HG03442 (cell line): ENCODE data around the gene SMPD3.
A peak's percentile ranks its signal among the peaks of the same experiment; 100 is the strongest.

Experiments used
- ATAC-seq: cut with Tn5 transposase; IDR thresholded peaks from one replicate; pipeline ENCODE4 v1.9.1; 2021; ENCODE audit warnings: mild to moderate bottlenecking, moderate library complexity; ENCODE audit not compliant: unreplicated experiment

SMPD3 gene

GRCh38 chr16:68444056-68444657 lies 4.2 kb downstream of the SMPD3 start:
- no peak for ATAC-seq

DNA sequence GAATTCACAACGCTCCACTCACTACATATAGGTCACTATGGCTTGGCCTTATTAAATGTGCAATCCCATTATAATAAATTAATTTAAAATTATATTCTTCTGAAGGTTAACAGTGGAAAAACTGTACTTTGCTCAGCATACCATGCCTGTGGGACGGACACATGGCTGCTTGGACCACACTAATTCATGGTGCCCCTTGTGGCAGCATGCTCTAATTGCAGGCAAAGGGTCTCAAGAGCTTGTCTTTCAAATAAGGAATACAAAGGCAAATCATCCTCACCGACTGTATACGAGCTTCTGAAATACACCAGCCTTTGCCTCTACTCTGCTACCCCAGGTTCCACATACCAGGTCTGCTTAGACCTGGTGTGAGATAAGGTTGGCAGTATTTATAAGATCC lies 11.7 kb downstream of the SMPD3 start:
- ATAC-seq, result no peak

GRCh38 chr16:68434624-68435210 lies 13.6 kb downstream of the SMPD3 start:
- ATAC-seq, result no peak

- ATAC-seq, result no peak
Measured at GRCh38 chr16:68433316-68433715, 15.0 kb downstream of the SMPD3 start.

DNA sequence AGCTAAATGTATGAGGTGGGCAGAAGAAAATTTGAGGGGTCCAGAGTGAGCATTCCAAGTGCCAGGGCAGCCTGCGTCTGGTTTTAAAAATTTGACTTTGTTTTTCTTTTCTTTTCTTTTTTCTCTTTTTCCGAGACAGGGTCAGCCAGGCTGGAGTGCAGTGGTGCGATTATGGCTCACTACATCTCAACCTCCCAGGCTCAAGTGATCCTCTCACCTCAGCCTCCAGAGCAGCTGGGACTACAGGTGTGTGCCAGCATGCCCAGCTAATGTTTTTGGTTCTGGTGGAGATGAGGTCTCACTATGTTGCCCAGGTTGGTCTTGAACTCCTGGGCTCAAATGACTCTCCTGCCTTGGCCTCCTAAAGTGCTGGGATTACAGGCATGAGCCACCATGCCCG lies 15.6 kb downstream of the SMPD3 start:
- ATAC-seq, result no peak

DNA sequence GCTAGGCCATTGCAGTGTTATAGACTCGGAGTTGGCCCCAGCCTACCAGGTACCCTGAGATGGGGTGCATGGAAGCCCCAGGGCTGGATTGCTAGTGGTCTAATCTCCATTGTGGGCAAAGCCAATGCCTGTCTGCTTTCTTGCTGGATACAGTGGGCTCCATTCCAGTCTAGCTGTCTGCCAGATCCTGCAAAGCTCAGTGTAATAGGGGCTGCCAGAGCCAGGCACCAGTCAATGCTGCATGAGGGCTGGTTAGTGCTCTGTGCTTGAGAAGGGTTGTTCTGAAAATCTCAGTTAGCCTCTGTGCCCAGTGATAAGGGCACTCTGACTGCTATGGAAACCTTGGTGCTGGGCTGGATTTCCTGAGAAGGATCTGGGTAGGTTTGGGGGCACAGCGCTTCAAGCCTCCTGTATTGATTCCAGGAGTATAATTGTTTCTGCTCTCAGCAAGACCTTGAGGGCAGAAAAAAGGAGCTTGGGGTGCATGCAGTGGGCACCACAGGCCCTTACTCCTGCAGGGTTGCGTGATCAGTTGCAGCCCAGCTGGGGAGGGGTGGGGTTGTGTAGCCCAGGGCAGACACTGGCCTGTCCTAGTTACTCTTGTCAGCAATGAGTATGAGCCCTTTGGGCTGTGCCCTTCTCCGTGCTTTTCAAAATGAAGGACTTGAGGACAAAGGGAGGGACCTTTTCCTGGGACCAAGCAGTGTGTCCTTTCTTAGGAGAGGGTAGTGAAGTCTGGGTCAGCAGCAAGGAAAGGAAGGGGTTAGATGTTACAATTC lies 19.0 kb downstream of the SMPD3 start:
- ATAC-seq, result no peak

GRCh38 chr16:68427649-68428303 lies 20.5 kb downstream of the SMPD3 start:
- ATAC-seq, result no peak

DNA sequence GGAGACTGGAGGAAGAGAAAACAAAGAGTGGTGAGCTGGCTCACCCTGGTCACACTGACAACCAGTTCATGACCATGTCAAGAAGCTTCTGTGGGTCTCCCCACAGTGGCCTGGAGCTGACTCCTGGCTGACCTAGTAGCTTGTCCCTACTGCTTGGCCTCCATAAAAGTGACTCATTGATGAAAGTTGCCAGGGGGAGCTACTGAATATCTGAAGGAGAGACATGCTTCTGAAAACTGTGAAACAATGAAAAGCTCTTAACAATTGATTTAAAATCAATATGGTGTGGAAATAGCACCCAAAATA lies 22.0 kb downstream of the SMPD3 start:
- ATAC-seq, result no peak

- no peak for ATAC-seq
Measured at GRCh38 chr16:68425498-68426346, 22.6 kb downstream of the SMPD3 start.

- no peak for ATAC-seq
Measured at GRCh38 chr16:68423771-68424170, 24.5 kb downstream of the SMPD3 start.

DNA sequence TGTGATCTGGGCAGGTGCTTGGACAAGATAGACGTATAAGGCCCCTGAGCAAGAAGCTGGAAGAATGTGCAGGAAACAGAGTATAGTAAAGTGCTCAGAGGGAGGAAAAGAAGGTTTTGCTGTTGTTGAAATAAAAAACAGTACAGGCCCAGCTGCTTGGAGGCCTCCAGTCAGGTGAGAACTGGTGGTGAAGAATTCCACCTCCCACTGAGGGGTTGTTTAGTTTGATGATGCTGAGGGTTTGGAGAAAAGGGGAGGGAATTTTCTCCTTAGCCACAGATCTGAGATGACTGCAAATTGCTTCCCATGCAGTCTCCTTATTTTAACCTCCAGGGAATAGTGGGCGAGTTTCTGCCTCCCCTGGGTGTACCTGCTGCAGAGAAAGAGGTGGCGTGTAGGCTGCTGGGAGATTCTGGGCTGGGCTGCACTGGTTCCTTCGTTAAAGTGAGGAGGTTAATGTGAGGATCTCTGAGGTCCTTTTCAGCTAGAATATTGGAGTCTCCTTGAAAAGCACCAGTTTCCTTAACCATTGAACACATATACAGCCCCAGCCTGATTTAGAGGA lies 25.8 kb downstream of the SMPD3 start:
- ATAC-seq, result no peak

DNA sequence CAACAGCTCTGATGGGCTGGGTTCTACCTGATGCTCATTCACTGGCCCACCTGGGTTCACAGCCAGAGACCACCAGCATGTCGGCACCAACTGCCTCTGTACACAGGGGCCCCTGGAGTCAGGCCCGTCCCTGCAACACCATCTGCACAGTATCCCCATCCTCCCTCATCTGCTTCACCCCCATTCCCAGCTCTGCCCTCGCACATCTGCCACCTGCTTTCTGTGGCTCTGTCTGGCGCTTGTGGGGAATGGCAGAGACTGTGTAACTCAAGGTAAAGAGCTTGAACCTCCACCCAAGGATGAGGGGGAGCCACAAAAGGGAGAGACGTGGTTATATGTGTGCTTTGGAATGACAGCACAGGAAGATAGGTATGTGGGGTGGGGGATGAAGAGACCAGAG lies 27.2 kb downstream of the SMPD3 start:
- no peak for ATAC-seq

- no peak for ATAC-seq
Measured at GRCh38 chr16:68420366-68420942, 27.9 kb downstream of the SMPD3 start.

- ATAC-seq, result peak; percentile 62
Measured at GRCh38 chr16:68417711-68418301, 30.5 kb downstream of the SMPD3 start.

DNA sequence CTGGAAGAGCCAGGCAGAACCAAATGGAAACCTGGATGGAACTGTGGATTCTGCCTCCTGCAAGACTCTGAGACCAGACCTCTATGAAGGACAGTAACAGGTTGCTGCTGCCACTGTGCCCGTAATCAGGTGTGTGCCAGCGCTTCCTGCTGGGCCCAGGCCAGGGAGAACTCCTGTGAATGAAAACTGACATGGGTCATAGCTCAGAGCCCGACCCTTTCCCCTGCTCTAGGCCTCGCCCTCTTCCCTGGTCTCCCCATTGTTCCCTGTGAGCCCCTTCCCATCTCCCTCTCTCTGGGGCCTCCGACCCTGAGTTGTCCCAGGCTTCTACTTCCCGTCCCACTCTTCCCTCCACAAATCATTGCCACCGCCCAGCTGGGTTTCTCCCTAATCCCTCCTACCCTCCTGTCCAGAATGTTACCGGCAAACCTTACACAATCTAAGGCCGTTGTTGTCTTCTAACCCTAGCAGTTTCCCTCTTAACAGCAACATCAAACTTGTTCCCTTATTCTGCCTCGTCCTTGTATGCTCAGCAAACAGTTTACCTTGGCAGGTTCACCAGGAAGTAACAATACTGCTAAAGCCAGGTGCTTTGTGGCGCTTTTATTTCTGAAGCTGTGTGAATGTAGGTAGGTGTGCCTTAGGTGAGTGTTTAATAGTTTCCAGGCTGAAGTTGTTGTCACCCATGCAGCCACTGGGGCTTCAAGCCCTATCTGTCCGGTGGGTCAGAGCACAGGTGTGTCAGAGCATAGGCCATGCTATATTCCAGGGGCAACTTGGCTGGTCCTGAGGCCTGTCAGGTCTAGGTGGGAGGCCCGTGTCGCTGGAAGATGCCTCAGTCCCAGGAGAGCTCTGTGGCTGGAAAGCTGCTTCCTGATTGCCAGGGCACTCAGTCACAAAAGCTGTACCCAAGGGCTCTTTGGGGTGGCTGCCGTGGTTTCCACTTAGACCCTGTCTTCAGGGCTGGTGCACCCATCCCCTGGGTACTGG lies 32.0 kb downstream of the SMPD3 start:
- ATAC-seq, result no peak

DNA sequence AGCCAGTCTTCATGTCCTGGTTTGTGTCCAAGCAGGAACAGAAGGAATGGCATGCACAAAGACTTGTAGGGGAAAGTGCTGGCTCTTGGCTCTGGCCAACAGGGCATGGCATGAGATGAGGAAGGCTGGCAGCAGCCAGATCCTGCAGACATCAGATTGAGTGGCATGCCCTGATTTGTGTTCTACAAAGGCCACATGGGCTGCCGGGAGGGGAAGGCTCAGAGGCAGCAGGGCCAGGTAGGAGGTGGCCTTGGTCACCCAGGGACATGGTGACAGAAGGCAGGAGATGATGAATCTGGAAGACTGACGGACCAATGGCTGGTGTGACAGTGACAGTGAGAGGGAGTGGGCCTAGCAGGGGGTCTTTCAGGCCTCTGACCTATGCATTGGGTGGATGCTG lies 33.7 kb downstream of the SMPD3 start:
- ATAC-seq, result no peak

DNA sequence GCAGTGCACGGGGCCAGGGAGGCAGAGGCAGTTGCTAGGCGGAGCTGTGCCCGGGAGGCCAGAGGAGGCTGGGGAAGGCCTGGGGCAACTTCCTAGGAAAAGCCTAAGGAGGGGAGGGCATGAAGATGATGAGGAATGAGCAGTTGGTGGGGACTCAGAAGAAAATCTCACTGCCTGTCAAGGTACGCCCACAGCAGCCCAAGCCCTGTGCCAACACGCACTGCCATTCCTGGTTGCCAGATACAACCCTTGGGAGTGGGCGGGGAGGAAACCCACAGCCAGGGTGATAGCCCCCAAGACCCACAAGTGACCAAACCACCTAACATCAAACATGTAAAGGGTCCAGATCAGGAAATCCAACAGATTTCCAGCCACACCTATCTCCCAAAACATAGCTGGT lies 36.2 kb downstream of the SMPD3 start:
- no peak for ATAC-seq

- no peak for ATAC-seq
Measured at GRCh38 chr16:68411086-68411485, 37.2 kb downstream of the SMPD3 start.

- no peak for ATAC-seq
Measured at GRCh38 chr16:68408967-68409366, 39.3 kb downstream of the SMPD3 start.
